Neural cell (in vitro differentiated cells): ENCODE results near the gene HSF4.

Experiments
- EZH2 ChIP-seq: fragments of 200-600, 300-800 bp; shearing (Covaris generic), sonication (generic); IDR thresholded peaks from 2 replicates; pipeline ENCODE4 v1.6.1; 2014; ENCODE audit warnings: antibody characterized with exemption, low read length, borderline replicate concordance, mild to moderate bottlenecking; ENCODE audit not compliant: insufficient read depth, poor library complexity, severe bottlenecking
- POLR2AphosphoS5 ChIP-seq: IDR thresholded peaks from 2 replicates; pipeline ENCODE4 v1.6.1; 2012
- RAD21 ChIP-seq: fragments of 450-650 bp; conservative IDR thresholded peaks from 2 replicates; pipeline ENCODE4 v1.6.1; 2014; ENCODE audit warnings: antibody characterized with exemption, mild to moderate bottlenecking, moderate library complexity
- TF ChIP-seq, protein P1 (sequence below): fragments of 450-650 bp; IDR thresholded peaks from 2 replicates; pipeline ENCODE4 v1.5.1; 2014; ENCODE audit warnings: antibody characterized with exemption, mild to moderate bottlenecking, moderate library complexity; ENCODE audit not compliant: poor library complexity, severe bottlenecking
- TF ChIP-seq, protein P2 (sequence below): IDR thresholded peaks from 2 replicates; pipeline ENCODE4 v1.6.1; 2012; ENCODE audit warnings: borderline replicate concordance

- TF ChIP-seq EZH2 (no peak), RAD21 (no peak), POLR2AphosphoS5 (no peak)
- TF ChIP-seq, protein P1, sequence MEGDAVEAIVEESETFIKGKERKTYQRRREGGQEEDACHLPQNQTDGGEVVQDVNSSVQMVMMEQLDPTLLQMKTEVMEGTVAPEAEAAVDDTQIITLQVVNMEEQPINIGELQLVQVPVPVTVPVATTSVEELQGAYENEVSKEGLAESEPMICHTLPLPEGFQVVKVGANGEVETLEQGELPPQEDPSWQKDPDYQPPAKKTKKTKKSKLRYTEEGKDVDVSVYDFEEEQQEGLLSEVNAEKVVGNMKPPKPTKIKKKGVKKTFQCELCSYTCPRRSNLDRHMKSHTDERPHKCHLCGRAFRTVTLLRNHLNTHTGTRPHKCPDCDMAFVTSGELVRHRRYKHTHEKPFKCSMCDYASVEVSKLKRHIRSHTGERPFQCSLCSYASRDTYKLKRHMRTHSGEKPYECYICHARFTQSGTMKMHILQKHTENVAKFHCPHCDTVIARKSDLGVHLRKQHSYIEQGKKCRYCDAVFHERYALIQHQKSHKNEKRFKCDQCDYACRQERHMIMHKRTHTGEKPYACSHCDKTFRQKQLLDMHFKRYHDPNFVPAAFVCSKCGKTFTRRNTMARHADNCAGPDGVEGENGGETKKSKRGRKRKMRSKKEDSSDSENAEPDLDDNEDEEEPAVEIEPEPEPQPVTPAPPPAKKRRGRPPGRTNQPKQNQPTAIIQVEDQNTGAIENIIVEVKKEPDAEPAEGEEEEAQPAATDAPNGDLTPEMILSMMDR = no peak
- TF ChIP-seq, protein P2, sequence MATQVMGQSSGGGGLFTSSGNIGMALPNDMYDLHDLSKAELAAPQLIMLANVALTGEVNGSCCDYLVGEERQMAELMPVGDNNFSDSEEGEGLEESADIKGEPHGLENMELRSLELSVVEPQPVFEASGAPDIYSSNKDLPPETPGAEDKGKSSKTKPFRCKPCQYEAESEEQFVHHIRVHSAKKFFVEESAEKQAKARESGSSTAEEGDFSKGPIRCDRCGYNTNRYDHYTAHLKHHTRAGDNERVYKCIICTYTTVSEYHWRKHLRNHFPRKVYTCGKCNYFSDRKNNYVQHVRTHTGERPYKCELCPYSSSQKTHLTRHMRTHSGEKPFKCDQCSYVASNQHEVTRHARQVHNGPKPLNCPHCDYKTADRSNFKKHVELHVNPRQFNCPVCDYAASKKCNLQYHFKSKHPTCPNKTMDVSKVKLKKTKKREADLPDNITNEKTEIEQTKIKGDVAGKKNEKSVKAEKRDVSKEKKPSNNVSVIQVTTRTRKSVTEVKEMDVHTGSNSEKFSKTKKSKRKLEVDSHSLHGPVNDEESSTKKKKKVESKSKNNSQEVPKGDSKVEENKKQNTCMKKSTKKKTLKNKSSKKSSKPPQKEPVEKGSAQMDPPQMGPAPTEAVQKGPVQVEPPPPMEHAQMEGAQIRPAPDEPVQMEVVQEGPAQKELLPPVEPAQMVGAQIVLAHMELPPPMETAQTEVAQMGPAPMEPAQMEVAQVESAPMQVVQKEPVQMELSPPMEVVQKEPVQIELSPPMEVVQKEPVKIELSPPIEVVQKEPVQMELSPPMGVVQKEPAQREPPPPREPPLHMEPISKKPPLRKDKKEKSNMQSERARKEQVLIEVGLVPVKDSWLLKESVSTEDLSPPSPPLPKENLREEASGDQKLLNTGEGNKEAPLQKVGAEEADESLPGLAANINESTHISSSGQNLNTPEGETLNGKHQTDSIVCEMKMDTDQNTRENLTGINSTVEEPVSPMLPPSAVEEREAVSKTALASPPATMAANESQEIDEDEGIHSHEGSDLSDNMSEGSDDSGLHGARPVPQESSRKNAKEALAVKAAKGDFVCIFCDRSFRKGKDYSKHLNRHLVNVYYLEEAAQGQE = no peak
These were observed 22.2 kb upstream of the HSF4 start for GRCh38 chr16:67142342-67142741.
